K562 (cell line): ENCODE results near the gene CCNQ. TPM values are rescaled to one million over a fixed set of nuclear protein-coding genes. Genes with fewer than 3 reads are reported as not detected.

ENCODE experiments used
- CBFA2T3 ChIP-seq: fragments of 450-650 bp; IDR thresholded peaks from 2 replicates; pipeline ENCODE4 v1.6.1; 2017
- CHD1 ChIP-seq: fragments of 200-600 bp; sonication (generic); IDR thresholded peaks from one replicate; pipeline ENCODE4 v1.6.1; 2012; ENCODE audit warnings: mild to moderate bottlenecking, moderate library complexity, low read length, inconsistent platforms
- ELF2 ChIP-seq: fragments of 250-450 bp; sonication (Bioruptor Pico); IDR thresholded peaks from 2 replicates; pipeline ENCODE4 v1.5.0; 2021; ENCODE audit warnings: mild to moderate bottlenecking
- GABPA ChIP-seq: fragments of 200-800 bp; sonication (Bioruptor generic); conservative IDR thresholded peaks from 2 replicates; pipeline ENCODE4 v1.6.1; 2016; ENCODE audit warnings: low read depth, missing genetic modification characterization, missing compliant biosample characterization
- KLF13 ChIP-seq: fragments of 450-650 bp; IDR thresholded peaks from 2 replicates; pipeline ENCODE4 v1.6.1; 2016; ENCODE audit warnings: missing genetic modification characterization, low read depth, mild to moderate bottlenecking, missing compliant biosample characterization, moderate library complexity, borderline replicate concordance
- LARP7 ChIP-seq: fragments of 450-650 bp; IDR thresholded peaks from 2 replicates; pipeline ENCODE4 v1.6.1; 2016
- MCM3 ChIP-seq: fragments of 450-650 bp; IDR thresholded peaks from 2 replicates; pipeline ENCODE4 v1.6.1; 2016
- MYC ChIP-seq, 2 experiments: fragments of 250-450 bp in 1 of 2; sonication (Bioruptor Pico) in 1 of 2; IDR thresholded peaks; 2 replicates each; pipeline versions ENCODE4 v1.5.1 to v1.6.1; 2012 to 2021; ENCODE audit warnings: low read depth in 2 of 2, borderline replicate concordance in 1 of 2, improper control_type of control experiment in 1 of 2, low read length in 1 of 2, mild to moderate bottlenecking in 1 of 2, moderate library complexity in 1 of 2
- NCOA2 ChIP-seq, 2 experiments: fragments of 450-650 bp; IDR thresholded peaks; 2 replicates each; pipeline ENCODE4 v1.6.1; 2018; ENCODE audit warnings: mild to moderate bottlenecking in 2 of 2, moderate library complexity in 1 of 2; ENCODE audit not compliant: partially characterized antibody in 2 of 2
- NELFE ChIP-seq: IDR thresholded peaks from 2 replicates; pipeline ENCODE4 v1.6.1; 2011; ENCODE audit warnings: mild to moderate bottlenecking; ENCODE audit not compliant: insufficient read depth, insufficient read length
- RBBP5 ChIP-seq: fragments of 200-600 bp; sonication (generic); IDR thresholded peaks from 2 replicates; pipeline ENCODE4 v1.6.1; 2012; ENCODE audit warnings: borderline replicate concordance, mild to moderate bottlenecking, low read length, control low read depth, inconsistent platforms; ENCODE audit not compliant: insufficient read depth, poor library complexity, severe bottlenecking
- ZFPM2 ChIP-seq: fragments of 250-450 bp; sonication (Bioruptor Pico); IDR thresholded peaks from 2 replicates; pipeline ENCODE4 v1.5.1; 2022; ENCODE audit warnings: mild to moderate bottlenecking
- ZNF263 ChIP-seq: sonication (generic); formaldehyde crosslinking; IDR thresholded peaks from 2 replicates; pipeline ENCODE4 v1.8.0; 2022; ENCODE audit warnings: mild to moderate bottlenecking, missing genetic modification reagents, borderline replicate concordance
- polyA plus RNA-seq, 8 experiments: library from polyadenylated mRNA; depleted of rRNA in 4 of 8; stranded (reverse) in 5 of 8; unstranded in 3 of 8; fragments of >200 nt; fragmentation: Nextera tagmentation in 2 of 8; fragmentation: Illumina TruSeq in 1 of 8; extraction: Ambion mirVana in 2 of 8; extraction: Trizol in 1 of 8; gene quantifications; 2 replicates each; pipeline versions ENCODE4 v1.2.1 to v1.2.3, GENCODE V29; 2011 to 2014; ENCODE audit warnings: inconsistent platforms in 1 of 8, missing spikeins in 1 of 8
- total RNA-seq, 7 experiments: library from RNA; depleted of rRNA in 6 of 7; stranded (reverse); fragments of >200 nt in 6 of 7; fragmentation: Illumina TruSeq in 2 of 7; extraction: Trizol in 2 of 7; gene quantifications; 2 replicates each; pipeline versions ENCODE4 v1.2.1 to v1.2.3, GENCODE V29; 2011 to 2021; ENCODE audit warnings: low replicate concordance in 1 of 7
- TF ChIP-seq, protein P1 (sequence below): fragments of 250-450 bp; sonication (Bioruptor Pico); IDR thresholded peaks from 2 replicates; pipeline ENCODE4 v1.4.0; 2020; ENCODE audit warnings: mild to moderate bottlenecking, moderate library complexity, borderline replicate concordance
- TF ChIP-seq, protein P2 (sequence below): fragments of 450-650 bp; formaldehyde crosslinking; IDR thresholded peaks from 2 replicates; pipeline ENCODE4 v1.4.0; 2020; ENCODE audit warnings: mild to moderate bottlenecking, moderate library complexity
- TF ChIP-seq, protein P3 (sequence below), 2 experiments: fragments of 450-650 bp; conservative IDR thresholded peaks; 2 replicates each; pipeline ENCODE4 v1.6.1; 2017; ENCODE audit warnings: mild to moderate bottlenecking in 2 of 2, moderate library complexity in 2 of 2
- TF ChIP-seq, protein P4 (sequence below): fragments of 250-450 bp; sonication (Bioruptor Pico); IDR thresholded peaks from 2 replicates; pipeline ENCODE4 v1.8.0; 2021; ENCODE audit warnings: mild to moderate bottlenecking, moderate library complexity
- TF ChIP-seq, protein P5 (sequence below): conservative IDR thresholded peaks from 2 replicates; pipeline ENCODE4 v1.6.1; 2011; ENCODE audit warnings: low read depth, mild to moderate bottlenecking, low read length; ENCODE audit not compliant: control insufficient read depth

Gene CCNQ
- total and polyA plus RNA-seq, 9 of the 15 experiments (the other 6 are each of a cell fraction or from before 2014, with no cell fraction given), result 0.92 to 53.8 (median 25.3) TPM

DNA sequence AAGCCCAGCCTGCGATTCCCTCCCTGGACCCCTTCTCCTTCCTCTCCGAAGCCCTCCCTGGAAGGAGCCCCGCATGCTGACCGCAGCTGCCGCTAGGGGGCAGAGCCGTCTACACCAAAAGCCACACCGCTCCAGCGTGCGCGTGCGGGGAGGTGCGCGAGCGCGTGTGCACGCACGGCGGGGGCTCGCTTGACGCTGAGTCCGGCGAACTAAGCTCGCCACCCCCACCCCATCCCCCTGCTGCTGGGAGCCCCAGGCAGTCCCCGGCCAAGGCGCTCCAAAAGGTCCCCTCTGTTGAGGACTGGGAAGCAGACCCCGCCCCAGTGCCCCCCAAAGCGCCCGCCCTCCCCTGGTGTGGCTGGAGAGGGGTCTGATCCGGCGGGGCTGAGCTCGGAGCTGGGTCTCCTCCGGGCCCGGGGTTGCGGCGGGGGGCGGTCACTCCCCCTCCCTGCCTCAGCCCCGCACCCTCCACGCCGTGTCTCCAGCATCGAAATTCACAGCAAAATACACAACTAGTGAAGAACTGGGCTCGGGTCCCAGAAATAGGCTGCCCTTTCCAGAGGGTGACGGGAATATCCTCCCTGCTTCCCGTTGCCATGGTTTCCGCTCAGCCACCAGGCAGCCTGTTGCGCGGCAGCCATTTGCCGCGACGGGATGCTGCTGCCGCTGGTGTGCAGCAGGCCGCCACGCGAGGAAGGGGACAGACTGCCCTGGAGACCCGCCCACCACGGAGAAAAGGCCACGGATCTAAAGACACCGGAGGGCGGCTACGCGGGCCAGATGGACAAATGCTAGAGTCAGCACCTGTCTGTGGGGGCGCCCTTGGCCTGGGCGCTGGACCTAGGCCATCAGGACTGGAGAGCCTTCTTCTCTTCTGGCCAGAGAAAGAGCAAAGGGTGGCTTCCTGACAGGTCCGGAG is 11.2 kb upstream of the CCNQ start (continued):
- TF ChIP-seq, protein P1, sequence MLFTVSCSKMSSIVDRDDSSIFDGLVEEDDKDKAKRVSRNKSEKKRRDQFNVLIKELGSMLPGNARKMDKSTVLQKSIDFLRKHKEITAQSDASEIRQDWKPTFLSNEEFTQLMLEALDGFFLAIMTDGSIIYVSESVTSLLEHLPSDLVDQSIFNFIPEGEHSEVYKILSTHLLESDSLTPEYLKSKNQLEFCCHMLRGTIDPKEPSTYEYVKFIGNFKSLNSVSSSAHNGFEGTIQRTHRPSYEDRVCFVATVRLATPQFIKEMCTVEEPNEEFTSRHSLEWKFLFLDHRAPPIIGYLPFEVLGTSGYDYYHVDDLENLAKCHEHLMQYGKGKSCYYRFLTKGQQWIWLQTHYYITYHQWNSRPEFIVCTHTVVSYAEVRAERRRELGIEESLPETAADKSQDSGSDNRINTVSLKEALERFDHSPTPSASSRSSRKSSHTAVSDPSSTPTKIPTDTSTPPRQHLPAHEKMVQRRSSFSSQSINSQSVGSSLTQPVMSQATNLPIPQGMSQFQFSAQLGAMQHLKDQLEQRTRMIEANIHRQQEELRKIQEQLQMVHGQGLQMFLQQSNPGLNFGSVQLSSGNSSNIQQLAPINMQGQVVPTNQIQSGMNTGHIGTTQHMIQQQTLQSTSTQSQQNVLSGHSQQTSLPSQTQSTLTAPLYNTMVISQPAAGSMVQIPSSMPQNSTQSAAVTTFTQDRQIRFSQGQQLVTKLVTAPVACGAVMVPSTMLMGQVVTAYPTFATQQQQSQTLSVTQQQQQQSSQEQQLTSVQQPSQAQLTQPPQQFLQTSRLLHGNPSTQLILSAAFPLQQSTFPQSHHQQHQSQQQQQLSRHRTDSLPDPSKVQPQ (CRISPR knock-in tag), result no peak
- no peak for TF ChIP-seq CHD1
- no peak for TF ChIP-seq RBBP5
- TF ChIP-seq, protein P2, sequence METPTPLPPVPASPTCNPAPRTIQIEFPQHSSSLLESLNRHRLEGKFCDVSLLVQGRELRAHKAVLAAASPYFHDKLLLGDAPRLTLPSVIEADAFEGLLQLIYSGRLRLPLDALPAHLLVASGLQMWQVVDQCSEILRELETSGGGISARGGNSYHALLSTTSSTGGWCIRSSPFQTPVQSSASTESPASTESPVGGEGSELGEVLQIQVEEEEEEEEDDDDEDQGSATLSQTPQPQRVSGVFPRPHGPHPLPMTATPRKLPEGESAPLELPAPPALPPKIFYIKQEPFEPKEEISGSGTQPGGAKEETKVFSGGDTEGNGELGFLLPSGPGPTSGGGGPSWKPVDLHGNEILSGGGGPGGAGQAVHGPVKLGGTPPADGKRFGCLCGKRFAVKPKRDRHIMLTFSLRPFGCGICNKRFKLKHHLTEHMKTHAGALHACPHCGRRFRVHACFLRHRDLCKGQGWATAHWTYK (CRISPR knock-in tag), result no peak
- TF ChIP-seq ZFPM2 (CRISPR knock-in tag), result no peak
- TF ChIP-seq, protein P3, sequence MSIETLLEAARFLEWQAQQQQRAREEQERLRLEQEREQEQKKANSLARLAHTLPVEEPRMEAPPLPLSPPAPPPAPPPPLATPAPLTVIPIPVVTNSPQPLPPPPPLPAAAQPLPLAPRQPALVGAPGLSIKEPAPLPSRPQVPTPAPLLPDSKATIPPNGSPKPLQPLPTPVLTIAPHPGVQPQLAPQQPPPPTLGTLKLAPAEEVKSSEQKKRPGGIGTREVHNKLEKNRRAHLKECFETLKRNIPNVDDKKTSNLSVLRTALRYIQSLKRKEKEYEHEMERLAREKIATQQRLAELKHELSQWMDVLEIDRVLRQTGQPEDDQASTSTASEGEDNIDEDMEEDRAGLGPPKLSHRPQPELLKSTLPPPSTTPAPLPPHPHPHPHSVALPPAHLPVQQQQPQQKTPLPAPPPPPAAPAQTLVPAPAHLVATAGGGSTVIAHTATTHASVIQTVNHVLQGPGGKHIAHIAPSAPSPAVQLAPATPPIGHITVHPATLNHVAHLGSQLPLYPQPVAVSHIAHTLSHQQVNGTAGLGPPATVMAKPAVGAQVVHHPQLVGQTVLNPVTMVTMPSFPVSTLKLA (conservative IDR thresholded peaks at IDR 0.05), result peak; percentile 55 to 61
- TF ChIP-seq NELFE, result no peak
- no peak for TF ChIP-seq KLF13 (tag)
- TF ChIP-seq, protein P4, sequence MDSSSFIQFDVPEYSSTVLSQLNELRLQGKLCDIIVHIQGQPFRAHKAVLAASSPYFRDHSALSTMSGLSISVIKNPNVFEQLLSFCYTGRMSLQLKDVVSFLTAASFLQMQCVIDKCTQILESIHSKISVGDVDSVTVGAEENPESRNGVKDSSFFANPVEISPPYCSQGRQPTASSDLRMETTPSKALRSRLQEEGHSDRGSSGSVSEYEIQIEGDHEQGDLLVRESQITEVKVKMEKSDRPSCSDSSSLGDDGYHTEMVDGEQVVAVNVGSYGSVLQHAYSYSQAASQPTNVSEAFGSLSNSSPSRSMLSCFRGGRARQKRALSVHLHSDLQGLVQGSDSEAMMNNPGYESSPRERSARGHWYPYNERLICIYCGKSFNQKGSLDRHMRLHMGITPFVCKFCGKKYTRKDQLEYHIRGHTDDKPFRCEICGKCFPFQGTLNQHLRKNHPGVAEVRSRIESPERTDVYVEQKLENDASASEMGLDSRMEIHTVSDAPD (CRISPR knock-in tag), result no peak
- no peak for TF ChIP-seq LARP7
- peak; percentile 67 for TF ChIP-seq ZNF263 (CRISPR knock-in tag)
- no peak for TF ChIP-seq ELF2
- TF ChIP-seq GABPA (tag), result no peak
- TF ChIP-seq MCM3, result no peak
- TF ChIP-seq, protein P5, sequence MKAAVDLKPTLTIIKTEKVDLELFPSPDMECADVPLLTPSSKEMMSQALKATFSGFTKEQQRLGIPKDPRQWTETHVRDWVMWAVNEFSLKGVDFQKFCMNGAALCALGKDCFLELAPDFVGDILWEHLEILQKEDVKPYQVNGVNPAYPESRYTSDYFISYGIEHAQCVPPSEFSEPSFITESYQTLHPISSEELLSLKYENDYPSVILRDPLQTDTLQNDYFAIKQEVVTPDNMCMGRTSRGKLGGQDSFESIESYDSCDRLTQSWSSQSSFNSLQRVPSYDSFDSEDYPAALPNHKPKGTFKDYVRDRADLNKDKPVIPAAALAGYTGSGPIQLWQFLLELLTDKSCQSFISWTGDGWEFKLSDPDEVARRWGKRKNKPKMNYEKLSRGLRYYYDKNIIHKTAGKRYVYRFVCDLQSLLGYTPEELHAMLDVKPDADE, result no peak
- TF ChIP-seq MYC (IDR thresholded peaks at IDR 0.05; ENCODE audit: low read depth, low read length), result peak; percentile 80
- TF ChIP-seq MYC (CRISPR knock-in tag; IDR thresholded peaks at IDR 0.05; ENCODE audit: borderline replicate concordance, low read depth), result no peak
- no peak for TF ChIP-seq CBFA2T3
- TF ChIP-seq NCOA2 (IDR thresholded peaks at IDR 0.05; ENCODE audit: partially characterized antibody in 2 of 2), result no peak
